Ishikawa (cell line): Measurements from ENCODE around the gene TRIM56.

Source experiments
- CEBPB ChIP-seq: IDR thresholded peaks from 2 replicates; pipeline ENCODE4 v1.6.1; 2012
- CREB1 ChIP-seq: IDR thresholded peaks from 2 replicates; pipeline ENCODE4 v1.6.1; 2012; ENCODE audit warnings: low read depth
- EGR1 ChIP-seq: IDR thresholded peaks from 2 replicates; pipeline ENCODE4 v1.6.1; 2012
- EP300 ChIP-seq: IDR thresholded peaks from 2 replicates; pipeline ENCODE4 v1.6.1; 2012; ENCODE audit warnings: borderline replicate concordance
- FOXM1 ChIP-seq: IDR thresholded peaks from 2 replicates; pipeline ENCODE4 v1.6.1; 2012; ENCODE audit warnings: low read depth, borderline replicate concordance
- NFIC ChIP-seq: IDR thresholded peaks from 2 replicates; pipeline ENCODE4 v1.6.1; 2012
- RAD21 ChIP-seq: IDR thresholded peaks from 2 replicates; pipeline ENCODE4 v1.6.1; 2012; ENCODE audit warnings: low read depth
- TAF1 ChIP-seq: IDR thresholded peaks from 2 replicates; pipeline ENCODE4 v1.6.1; 2012; ENCODE audit warnings: low read depth, mild to moderate bottlenecking
- TCF12 ChIP-seq: IDR thresholded peaks from 2 replicates; pipeline ENCODE4 v1.6.1; 2012; ENCODE audit warnings: low read depth
- TEAD4 ChIP-seq: IDR thresholded peaks from 2 replicates; pipeline ENCODE4 v1.6.1; 2012
- YY1 ChIP-seq: IDR thresholded peaks from 2 replicates; pipeline ENCODE4 v1.6.1; 2012; ENCODE audit warnings: low read depth
- ZBTB7A ChIP-seq: IDR thresholded peaks from 2 replicates; pipeline ENCODE4 v1.6.1; 2012; ENCODE audit warnings: low read depth
- TF ChIP-seq, protein P1 (sequence below): IDR thresholded peaks from 2 replicates; pipeline ENCODE4 v1.6.1; 2012
- TF ChIP-seq, protein P2 (sequence below): IDR thresholded peaks from 2 replicates; pipeline ENCODE4 v1.6.1; 2012; ENCODE audit warnings: low read depth, mild to moderate bottlenecking
- TF ChIP-seq, protein P3 (sequence below): IDR thresholded peaks from 2 replicates; pipeline ENCODE4 v1.6.1; 2012

The TRIM56 gene

DNA sequence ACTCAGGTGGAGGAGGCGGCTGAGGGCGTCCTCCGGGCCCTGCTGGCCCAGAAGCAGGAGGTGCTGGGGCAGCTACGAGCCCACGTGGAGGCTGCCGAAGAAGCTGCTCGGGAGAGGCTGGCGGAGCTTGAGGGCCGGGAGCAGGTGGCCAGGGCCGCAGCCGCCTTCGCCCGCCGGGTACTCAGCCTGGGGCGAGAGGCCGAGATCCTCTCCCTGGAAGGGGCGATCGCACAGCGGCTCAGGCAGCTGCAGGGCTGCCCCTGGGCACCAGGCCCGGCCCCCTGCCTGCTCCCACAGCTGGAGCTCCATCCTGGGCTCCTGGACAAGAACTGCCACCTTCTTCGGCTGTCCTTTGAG lies 2.8 kb downstream of the TRIM56 start:
- no peak for TF ChIP-seq NFIC
- TF ChIP-seq, protein P1, sequence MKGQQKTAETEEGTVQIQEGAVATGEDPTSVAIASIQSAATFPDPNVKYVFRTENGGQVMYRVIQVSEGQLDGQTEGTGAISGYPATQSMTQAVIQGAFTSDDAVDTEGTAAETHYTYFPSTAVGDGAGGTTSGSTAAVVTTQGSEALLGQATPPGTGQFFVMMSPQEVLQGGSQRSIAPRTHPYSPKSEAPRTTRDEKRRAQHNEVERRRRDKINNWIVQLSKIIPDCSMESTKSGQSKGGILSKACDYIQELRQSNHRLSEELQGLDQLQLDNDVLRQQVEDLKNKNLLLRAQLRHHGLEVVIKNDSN, result no peak

GRCh38 chr7:101088858-101089529 lies 3.7 kb downstream of the TRIM56 start:
- no peak for TF ChIP-seq CREB1

GRCh38 chr7:101089876-101090275 lies 4.6 kb downstream of the TRIM56 start:
- TF ChIP-seq YY1, result no peak
- TF ChIP-seq CREB1, result no peak
- no peak for TF ChIP-seq FOXM1
- TF ChIP-seq NFIC, result no peak
- TF ChIP-seq, protein P1, result no peak
- TF ChIP-seq TEAD4, result no peak

DNA sequence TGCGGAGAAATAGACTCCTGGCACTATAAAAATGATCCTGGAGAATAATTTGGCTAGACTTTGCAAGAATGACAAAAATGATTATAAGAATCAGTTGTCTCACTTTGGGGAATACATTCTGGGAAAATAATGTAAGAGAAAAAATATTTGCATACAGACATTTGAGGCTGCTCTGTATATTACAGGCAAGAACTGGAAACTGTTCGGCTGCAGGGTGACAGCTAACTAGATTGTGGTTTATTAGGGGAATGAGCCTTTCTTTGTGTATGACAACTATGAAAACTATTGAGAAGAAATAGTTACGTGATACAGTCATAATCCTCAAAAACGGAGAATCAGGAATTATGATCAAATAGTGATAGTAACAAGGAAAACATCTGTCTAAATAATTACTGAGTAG lies 8.6 kb downstream of the TRIM56 start:
- TF ChIP-seq, protein P2, sequence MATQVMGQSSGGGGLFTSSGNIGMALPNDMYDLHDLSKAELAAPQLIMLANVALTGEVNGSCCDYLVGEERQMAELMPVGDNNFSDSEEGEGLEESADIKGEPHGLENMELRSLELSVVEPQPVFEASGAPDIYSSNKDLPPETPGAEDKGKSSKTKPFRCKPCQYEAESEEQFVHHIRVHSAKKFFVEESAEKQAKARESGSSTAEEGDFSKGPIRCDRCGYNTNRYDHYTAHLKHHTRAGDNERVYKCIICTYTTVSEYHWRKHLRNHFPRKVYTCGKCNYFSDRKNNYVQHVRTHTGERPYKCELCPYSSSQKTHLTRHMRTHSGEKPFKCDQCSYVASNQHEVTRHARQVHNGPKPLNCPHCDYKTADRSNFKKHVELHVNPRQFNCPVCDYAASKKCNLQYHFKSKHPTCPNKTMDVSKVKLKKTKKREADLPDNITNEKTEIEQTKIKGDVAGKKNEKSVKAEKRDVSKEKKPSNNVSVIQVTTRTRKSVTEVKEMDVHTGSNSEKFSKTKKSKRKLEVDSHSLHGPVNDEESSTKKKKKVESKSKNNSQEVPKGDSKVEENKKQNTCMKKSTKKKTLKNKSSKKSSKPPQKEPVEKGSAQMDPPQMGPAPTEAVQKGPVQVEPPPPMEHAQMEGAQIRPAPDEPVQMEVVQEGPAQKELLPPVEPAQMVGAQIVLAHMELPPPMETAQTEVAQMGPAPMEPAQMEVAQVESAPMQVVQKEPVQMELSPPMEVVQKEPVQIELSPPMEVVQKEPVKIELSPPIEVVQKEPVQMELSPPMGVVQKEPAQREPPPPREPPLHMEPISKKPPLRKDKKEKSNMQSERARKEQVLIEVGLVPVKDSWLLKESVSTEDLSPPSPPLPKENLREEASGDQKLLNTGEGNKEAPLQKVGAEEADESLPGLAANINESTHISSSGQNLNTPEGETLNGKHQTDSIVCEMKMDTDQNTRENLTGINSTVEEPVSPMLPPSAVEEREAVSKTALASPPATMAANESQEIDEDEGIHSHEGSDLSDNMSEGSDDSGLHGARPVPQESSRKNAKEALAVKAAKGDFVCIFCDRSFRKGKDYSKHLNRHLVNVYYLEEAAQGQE, result no peak
- TF ChIP-seq ZBTB7A (no peak), YY1 (no peak), TAF1 (no peak), TEAD4 (no peak), RAD21 (no peak), EGR1 (no peak), CREB1 (no peak), EP300 (no peak), CEBPB (no peak), NFIC (no peak)
- TF ChIP-seq, protein P3, sequence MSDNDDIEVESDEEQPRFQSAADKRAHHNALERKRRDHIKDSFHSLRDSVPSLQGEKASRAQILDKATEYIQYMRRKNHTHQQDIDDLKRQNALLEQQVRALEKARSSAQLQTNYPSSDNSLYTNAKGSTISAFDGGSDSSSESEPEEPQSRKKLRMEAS, result no peak

DNA sequence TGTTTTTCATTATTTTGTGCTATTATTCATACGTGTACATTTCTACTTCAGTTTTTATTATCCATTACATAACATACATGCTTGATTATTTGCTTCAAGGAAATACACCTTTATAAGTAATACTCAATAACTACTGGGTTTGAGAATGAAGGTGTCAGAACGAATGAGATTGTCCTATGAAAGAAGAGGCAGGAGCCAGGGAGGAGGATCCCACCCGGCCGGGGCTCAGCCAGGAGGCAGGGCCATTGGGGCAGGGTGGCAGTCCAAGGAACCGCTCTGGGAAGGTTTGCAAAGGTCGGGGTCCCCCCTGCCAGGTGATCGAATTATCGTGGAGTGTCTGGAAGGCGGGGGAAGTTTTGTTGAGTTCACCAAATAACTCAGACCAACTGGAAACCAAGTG lies 9.1 kb downstream of the TRIM56 start:
- TF ChIP-seq TAF1 (no peak), ZBTB7A (no peak), YY1 (no peak), FOXM1 (no peak), NFIC (no peak)
- TF ChIP-seq, protein P1, result no peak
- TF ChIP-seq, protein P2, result no peak

GRCh38 chr7:101094791-101095375 lies 9.6 kb downstream of the TRIM56 start:
- TF ChIP-seq RAD21, result peak; percentile 74
- TF ChIP-seq, protein P3, result no peak

GRCh38 chr7:101096331-101096956 lies 11.2 kb downstream of the TRIM56 start:
- TF ChIP-seq EGR1 (no peak), EP300 (no peak), TCF12 (no peak), RAD21 (no peak), FOXM1 (no peak), TEAD4 (no peak), ZBTB7A (no peak)
